Measurements from ENCODE around the gene IRX2. TPM values are rescaled to one million over a fixed set of nuclear protein-coding genes. Genes with fewer than 3 reads are reported as not detected.

IRX2 gene
- total and polyA plus RNA-seq, 10 of the 15 experiments (the other 5 are each of a cell fraction or from before 2014, with no cell fraction given), result not detected

DNA sequence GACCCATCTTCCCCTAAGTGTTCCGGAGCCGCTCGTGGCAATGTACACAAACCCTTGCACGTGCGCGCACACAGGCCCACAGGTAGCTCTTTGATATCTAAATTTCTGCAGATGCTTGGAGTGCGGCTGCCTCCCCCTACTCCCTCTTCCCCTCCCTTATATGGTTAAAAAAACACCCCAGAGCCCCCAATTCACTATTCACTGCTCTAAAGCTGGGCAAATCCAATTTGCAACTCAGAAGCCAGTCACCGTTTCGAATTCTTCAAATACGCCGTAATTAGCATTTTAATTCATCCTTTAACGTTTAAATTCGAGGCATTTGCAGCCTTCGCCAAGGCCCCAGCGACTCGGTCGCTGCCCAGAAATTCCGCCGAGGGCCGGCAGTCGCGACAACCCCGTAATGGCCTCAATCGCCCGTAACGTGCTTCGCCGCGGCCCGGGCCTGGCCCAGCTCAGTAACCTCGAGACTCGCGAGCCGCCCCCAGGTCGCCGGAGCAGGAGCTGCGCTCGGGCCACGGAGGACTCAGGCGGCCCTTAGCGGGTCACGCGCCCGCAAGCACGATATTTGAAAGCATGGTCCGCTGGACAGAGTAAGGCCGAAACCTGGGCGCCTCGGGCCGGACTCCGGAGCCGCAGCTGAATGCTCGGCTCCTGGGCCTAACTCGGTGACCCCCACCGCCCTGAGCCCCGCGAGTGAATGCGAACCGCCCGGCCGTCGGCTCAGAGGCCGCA lies 1.3 kb downstream of the IRX2 start:
- Histone ChIP-seq H3K9me3 (replicated peaks; ENCODE audit: control insufficient read depth, insufficient read depth, low read length) (peaks cover 2% of the 10 kb centered on the region; the same call in 2 of the 3 replicates), H3K36me3 (ENCODE audit: control insufficient read depth in 2 of 2, insufficient read depth in 2 of 2, low read length in 1 of 2) (no peaks in the 10 kb centered on the region), H3K9ac (ENCODE audit: control insufficient read depth, insufficient read depth, low read length) (no peak overlapping the region), H2AFZ (ENCODE audit: control insufficient read depth, low read depth, low read length) (no peak overlapping the region), H3K4me3 (no peak overlapping the region), H3K27me3 (replicated peaks in 1 of 2; ENCODE audit: control insufficient read depth in 2 of 2, insufficient read depth in 2 of 2, low read length in 1 of 2) (no peaks in the 10 kb centered on the region), H3K4me1 (ENCODE audit: control insufficient read depth, insufficient read depth, low read length) (no peaks in the 10 kb centered on the region), H4K20me1 (ENCODE audit: control insufficient read depth, insufficient read depth) (no peaks in the 10 kb centered on the region), H3K4me2 (ENCODE audit: control insufficient read depth, insufficient read depth) (no peak overlapping the region), H3K79me2 (ENCODE audit: control insufficient read depth, insufficient read depth, low read length) (no peaks in the 10 kb centered on the region), H3K27ac (ENCODE audit: control insufficient read depth, insufficient read depth) (no peak overlapping the region)
- TF ChIP-seq SMAD5 (IDR thresholded peaks at IDR 0.05; ENCODE audit: low read depth) (no peak), ASH2L (IDR thresholded peaks at IDR 0.05; ENCODE audit: borderline replicate concordance, low read depth) (no peak), STAT1 (conservative IDR thresholded peaks at IDR 0.05) (no peak), IRF3 (IDR thresholded peaks at IDR 0.05) (no peak), SMARCA5 (IDR thresholded peaks at IDR 0.05) (no peak), RUNX3 (IDR thresholded peaks at IDR 0.05; ENCODE audit: low read length) (no peak)
- ChIA-PET POLR2A (no interaction called here), SMC1A (ENCODE audit: uncharacterized antibody, unreplicated experiment) (no interaction called here), CTCF (no interaction called here), RAD21 (ENCODE audit: unreplicated experiment) (no interaction called here)
- no peak for ATAC-seq
- no peak for FAIRE-seq
- WGBS (ENCODE audit: insufficient coverage, insufficient replicate concordance, low lambda C conversion rate, missing lambda C conversion rate), result 77% methylated on average over 25 of the region's 63 CpGs
- no TSS peak for BruUV-seq (replicated peaks)
- DNase-seq (ENCODE audit: low read depth, low spot score), result no peak
- intact Hi-C loops (cut with micrococcal nuclease; ENCODE audit: unreplicated experiment) (no loop called here), in situ Hi-C loops (cut with MboI) (no loop called here)

GRCh38 chr5:2749514-2750025 lies 1.9 kb downstream of the IRX2 start:
- Histone ChIP-seq H3K79me2 (ENCODE audit: control insufficient read depth, insufficient read depth, low read length) (no peaks in the 10 kb centered on the region), H3K36me3 (ENCODE audit: control insufficient read depth in 2 of 2, insufficient read depth in 2 of 2, low read length in 1 of 2) (no peaks in the 10 kb centered on the region), H3K27ac (ENCODE audit: control insufficient read depth, insufficient read depth) (no peak overlapping the region), H3K9me3 (replicated peaks; ENCODE audit: control insufficient read depth, insufficient read depth, low read length) (peaks cover 2% of the 10 kb centered on the region; the same call in 2 of the 3 replicates), H3K9ac (ENCODE audit: control insufficient read depth, insufficient read depth, low read length) (no peak overlapping the region), H3K4me3 (no peak overlapping the region), H3K4me1 (ENCODE audit: control insufficient read depth, insufficient read depth, low read length) (no peaks in the 10 kb centered on the region), H3K27me3 (replicated peaks in 1 of 2; ENCODE audit: control insufficient read depth in 2 of 2, insufficient read depth in 2 of 2, low read length in 1 of 2) (no peaks in the 10 kb centered on the region), H2AFZ (ENCODE audit: control insufficient read depth, low read depth, low read length) (no peak overlapping the region), H4K20me1 (ENCODE audit: control insufficient read depth, insufficient read depth) (no peaks in the 10 kb centered on the region), H3K4me2 (ENCODE audit: control insufficient read depth, insufficient read depth) (no peak overlapping the region)
- no peak for FAIRE-seq
- ATAC-seq, result no peak
- ChIA-PET SMC1A (ENCODE audit: uncharacterized antibody, unreplicated experiment) (no interaction called here), POLR2A (no interaction called here), CTCF (no interaction called here), RAD21 (ENCODE audit: unreplicated experiment) (no interaction called here)
- WGBS (ENCODE audit: insufficient coverage, insufficient replicate concordance, low lambda C conversion rate, missing lambda C conversion rate), result 73% methylated on average over 45 of the region's 45 CpGs
- in situ Hi-C loops (cut with MboI), result no loop called here
- no peak for DNase-seq (ENCODE audit: low read depth, low spot score)
- BruUV-seq (replicated peaks), result no TSS peak
- intact Hi-C loops (cut with micrococcal nuclease; ENCODE audit: unreplicated experiment), result no loop called here
- TF ChIP-seq USF2 (IDR thresholded peaks at IDR 0.05; ENCODE audit: borderline replicate concordance, low read depth, low read length) (no peak), PRDM15 (CRISPR knock-in tag; IDR thresholded peaks at IDR 0.05) (no peak), CBFB (IDR thresholded peaks at IDR 0.05; ENCODE audit: low read depth) (no peak), SREBF2 (IDR thresholded peaks at IDR 0.05; ENCODE audit: low read length) (no peak), USF1 (IDR thresholded peaks at IDR 0.05; ENCODE audit: borderline replicate concordance, extremely low read length, insufficient read depth, low read depth, low read length) (no peak)
